NCI-H774 (cell line): ENCODE measurements around the gene ZNF831.

Experiments used
- DNase-seq: peaks from one replicate; lab custom pipeline; 2025; lab: John Stamatoyannopoulos, UW

Gene ZNF831

DNA sequence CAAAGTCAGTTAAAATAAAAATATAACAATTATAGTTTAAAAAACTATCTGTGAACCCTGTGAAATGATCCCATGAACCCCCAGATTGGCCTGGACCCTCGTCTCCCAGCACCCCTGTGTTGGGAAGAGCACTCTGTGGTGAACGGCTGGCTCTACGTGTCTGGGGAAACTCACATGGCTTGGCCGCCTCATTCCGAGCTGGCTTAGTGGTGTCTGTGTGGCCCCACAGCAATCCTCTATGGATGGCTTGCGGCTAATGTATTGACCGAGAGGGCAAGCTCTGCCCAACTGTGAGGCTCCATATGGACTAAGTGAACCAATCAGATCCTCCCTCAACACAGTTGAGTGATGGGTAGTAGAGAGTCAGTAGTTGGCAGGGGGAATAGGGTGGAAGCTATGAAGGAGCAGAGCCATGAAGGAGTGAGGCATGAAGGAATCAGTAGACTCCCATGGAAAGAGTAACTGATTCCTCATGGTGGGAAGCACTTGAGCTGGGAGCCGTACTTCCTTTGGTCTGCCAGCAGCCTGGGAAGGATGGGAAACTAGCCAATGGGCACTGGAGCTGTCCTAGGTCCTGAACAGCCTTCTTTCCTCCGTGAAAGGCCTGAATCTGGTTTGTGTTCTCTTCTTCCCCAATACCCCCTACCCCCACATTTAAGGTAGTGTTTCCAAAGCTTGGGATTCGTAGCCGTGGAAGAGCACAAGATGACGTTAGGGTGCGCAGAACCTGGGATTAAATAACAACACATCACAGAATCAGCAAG is 21.6 kb upstream of the ZNF831 start:
- no peak for DNase-seq

DNA sequence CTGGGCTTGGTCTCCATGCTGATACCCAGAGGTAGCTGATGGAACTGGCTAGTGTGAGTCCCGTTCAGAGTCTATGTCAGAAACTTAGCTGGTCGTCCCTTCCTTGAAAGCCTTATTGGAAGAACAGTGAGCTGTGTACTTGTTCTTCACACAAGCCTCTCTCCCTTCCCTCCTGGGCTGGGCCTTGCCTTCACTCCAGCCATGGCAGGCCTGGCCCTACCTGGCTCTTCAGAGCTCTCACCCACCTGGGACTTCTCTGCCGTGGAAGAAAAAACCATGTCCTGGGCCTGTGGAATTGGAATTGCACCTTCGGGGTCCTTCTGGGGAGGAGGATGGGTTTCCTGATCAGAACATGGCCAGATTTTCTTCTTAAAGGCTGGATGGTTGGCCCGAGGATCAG is 20.3 kb upstream of the ZNF831 start:
- DNase-seq = no peak

DNA sequence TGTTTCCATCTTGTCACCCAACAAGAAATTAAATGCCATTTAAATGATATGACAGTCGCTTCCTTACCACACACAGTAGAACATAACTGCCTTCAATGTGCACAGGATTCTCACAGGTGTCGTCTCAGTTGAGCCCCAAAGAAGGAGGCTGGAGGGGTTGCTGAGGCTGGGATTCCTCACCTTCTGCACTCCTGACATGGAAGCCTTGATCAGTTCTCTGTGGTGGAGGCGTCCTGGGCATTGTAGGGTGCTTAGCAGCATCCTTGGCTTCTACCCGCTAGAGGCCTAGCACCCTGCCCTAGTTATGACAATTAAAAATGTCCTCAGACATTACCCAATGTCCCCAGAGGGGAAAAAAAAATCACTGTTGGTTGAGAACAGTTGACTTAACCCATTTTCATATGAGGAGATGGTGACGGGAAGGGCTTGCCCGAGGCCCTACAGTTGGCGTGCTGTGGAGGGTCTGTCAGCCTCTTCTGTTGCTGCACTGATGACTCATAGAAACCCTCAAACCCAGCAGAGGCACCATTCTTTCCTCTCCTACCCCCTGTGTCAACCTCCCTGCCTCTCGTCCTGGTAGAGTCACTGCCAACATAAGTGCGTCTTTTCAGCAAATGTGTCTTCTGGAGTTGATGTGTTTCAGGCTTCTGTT is 19.3 kb upstream of the ZNF831 start:
- no peak for DNase-seq

DNA sequence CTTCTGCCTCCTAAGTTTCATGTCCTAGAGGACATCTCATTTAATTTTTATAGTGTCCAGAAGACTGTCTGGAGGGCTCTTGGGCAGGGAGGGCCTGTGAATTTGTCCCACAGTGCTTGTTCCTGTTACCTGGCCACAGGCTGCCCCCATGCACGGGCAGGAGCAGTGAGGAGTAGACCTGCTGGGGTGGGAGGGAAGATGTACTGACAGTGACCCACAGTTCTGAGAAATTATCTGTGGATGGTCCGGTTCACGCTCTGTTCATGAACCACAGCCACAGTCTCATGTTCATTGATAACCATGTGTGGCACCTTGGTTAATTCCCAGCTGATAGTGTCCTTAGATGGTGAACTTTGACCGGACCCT is 18.8 kb upstream of the ZNF831 start:
- no peak for DNase-seq

DNA sequence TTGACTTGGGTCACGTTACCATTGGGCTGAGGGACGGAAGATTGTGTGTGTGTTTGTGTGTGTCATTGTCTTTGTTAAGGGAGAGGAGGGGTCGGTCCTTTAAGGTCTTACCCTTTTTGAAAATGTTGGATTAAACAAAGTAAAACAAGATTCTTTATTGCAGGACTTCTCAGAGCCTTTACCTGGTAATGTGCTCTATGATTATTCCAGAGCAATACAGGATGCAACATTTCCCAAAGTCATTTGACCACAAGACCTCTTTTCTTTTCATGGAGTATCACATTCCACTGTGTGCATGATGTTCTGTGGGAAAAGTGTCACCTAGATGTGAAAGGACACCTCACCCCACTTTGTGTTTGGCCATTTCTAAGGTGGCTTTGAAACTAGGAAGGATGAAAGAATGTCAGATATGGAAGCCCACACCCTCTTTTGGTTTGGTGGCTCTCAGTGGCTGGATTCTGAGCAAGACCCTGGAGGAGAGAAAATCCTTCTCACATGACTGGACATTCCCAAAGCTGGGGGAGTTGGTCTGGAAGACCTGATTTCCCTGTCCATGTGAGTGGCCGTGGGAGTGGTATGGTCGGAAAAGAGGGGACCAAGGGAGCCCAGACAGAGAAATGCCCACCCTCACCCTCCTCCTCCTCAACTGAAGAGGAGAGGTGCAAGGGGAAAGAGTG is 18.2 kb upstream of the ZNF831 start:
- DNase-seq = no peak

DNA sequence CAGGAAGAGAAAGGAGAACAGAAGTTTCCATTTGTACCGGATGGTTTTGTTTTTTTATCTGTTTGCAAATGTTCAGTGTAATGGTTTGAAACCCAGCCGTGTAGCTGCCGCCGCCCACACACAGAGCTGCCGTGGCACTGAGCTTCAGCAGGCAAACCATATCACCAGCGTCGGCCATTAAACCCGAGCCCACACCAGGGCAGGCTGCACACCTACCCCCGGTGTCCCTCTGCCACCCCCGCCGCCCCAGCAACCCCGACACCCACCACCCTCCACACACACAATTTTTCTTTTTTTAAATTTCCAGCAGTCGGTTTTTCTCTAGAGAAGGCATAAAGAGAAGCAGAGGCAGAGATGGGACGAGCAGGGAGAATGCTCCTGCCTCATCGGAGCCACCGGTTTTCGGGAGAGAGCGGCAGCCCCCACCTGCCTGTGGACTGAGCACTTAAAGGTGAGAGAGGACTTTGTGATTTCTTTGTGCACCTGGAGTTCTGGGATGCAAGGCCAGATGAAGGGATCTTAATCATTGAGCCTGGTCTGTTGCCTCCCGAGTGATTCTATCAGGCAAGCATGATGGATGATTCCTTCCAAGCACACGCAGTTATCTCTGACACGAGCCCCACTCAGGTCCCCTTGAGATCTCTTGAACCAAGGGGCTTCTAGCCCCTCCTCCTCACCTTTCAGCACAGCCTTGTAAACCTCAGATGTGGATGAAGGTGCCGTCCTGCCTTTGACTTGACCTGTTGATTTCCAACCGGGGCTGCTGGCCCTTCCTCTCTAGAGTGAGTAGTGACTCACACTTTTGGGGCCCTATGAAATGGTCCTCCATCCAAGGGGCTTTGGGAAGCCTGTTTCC is 17.5 kb upstream of the ZNF831 start:
- DNase-seq = no peak

DNA sequence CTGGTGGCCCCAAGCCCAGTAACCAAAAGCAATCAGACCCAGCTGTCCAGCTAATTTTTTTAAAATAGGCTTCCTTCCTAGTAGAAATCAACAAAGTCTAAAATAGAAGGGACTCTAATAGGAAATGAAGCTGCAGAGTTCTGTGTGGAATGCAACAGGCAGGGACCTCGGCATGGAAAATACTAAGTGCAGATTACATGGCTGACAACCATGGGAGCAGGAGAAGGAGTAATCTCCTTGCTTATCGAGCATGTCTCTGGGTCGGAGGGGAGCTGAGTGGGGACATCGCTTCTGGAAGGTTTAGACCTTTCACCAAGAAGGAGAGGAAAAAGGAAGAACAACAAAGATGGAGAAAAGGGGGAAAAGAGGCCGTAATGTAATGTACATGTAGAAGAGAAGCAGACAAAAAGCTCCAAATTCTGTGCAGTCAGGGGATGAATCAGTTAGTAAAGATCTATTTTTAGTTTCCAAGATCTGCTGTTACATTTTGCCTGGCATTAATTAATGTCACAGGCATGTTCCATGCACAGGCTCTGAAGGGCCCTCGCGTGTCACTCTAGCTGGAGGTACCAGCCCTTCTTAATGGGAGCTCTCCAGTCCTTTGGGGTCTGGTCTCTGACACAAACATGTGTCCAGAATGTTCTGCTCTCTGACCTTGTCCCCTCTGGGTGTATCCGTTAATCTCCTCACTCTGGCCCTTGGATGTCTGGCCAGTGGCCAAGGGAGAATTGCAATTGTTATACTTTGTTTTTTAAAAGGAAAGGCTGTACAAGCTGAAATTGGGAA is 16.6 kb upstream of the ZNF831 start:
- no peak for DNase-seq

DNA sequence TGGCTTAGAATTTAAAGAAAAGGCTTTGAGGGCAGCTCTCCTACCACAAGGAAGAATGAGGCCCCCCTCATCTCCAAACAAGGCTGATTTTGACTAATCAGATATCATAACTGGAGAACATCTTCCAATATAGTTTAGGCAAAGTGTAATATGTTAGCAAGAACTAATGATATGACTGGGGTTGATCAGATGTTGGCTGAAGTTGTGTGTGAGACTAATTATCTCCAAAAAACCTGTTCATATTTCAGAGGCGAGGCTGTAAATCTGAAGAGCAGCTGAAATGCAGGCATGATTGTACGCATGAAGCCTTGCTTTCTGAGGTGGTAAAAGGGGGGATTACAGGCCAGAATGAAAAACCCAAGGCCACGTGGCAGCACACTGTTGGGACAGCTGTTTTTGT is 16.0 kb upstream of the ZNF831 start:
- no peak for DNase-seq

DNA sequence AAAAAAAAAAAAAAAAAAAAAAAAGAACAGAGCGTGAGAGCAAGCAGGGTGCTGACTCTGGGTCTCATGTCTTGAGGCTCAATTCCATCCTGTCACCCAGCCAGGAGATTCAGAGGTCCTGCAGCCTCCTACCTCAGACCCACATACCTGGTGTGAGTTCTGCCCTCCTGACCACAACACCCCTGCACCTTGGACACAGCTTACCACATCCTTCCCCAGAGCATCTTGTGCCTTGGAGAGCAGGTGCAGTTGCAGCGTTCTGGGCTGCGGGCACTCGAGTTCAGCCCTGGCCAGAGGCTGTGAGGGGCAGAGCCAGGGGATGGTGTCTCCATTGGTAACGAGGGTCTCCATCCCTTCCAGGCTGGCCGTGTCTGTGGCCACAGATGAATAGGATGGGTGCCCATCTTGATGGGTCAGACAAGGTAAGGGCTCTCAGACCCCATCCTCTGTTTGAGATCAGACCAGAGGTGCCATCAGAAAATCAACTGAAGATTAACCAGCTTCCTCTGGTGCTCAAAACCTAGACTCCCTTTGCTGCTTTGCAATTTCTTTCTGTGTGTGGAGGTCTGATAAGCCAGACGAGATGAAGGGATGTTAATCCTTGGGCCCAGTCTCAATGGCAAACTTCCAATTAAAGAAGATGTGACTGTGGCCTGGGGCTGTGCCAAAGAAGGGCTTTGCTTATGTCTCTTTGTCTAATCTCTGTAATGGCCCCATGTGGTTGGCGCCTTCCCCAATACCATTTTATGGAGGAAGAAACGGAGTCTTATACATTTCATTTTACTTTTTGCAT is 14.7 kb upstream of the ZNF831 start:
- no peak for DNase-seq

DNA sequence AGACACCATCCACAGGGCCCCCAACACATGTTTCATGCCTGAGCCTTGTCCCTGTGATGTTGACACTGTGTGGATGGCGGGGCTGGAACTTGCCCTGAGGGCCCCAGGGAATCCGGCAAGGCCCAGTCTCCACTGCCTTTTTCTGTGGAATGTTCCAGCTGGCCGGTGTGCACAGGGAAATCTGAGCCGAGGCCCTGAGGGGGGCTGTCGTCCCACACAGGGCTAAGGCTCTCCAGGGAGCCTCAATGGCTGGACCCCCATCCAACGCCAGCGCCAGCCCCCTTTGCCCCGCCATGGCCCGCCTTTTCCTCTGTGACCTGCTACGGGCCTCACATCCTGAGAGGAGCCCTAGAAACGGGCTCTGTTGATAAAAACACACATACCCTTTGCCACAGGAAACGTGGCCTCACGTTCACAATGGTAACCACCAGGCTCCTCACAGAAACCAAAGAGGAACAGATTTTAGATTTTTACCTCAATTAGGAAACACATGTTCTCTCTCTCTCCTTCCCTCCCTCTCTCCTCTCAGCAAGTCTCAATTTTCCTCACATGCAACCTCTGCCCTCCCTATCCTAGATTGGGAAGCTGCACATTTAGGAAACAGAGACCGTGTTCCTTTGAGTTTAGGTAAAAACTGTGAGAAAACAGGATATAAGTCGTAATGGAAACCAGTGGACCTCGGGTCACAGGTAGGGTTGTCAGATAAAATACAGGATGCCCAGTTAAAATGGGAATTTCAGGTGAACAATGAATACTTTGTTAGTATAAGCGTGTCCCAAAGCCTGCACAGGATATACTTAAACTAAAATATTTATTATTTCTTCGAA is 13.7 kb upstream of the ZNF831 start:
- no peak for DNase-seq

DNA sequence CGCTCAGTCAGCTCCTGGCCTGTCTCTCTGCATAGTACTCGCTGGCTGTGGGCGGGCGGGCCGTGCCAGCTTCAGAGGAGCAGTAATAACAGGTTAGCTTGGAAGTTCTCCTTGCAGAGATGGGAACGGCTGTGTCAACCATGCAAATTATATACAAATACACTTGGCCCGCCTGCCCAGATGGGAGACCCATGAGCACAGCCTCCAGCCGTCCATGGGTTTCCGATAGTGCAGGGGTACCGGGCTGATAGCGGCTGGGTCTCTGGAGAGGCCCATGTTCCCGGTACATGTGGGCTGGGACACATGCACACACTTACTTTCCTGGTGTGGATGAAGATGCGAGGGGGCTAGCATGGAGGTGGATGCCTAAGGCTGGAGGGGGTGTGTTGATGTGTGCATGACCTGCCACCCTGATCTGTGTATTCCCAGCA is 12.8 kb upstream of the ZNF831 start:
- DNase-seq = no peak

DNA sequence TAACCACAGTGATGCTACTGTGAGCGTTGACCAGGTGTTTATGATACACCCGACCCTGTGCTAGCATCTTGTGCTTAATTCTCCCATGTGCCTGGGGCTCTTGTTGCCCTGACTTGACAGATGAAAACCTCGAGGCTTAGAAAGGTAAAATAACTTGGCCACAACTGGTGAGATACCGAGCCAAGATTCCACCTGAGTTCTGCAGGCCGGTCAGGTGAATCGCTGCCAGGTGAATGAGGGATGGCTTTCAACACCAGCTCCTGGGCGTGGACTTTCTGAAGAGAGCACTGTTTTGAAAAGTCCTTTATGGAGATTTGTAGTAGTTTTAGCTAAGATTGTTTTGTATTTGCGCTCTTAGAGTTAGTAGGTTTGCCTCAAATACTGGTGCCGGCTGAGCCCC is 12.2 kb upstream of the ZNF831 start:
- DNase-seq = no peak

DNA sequence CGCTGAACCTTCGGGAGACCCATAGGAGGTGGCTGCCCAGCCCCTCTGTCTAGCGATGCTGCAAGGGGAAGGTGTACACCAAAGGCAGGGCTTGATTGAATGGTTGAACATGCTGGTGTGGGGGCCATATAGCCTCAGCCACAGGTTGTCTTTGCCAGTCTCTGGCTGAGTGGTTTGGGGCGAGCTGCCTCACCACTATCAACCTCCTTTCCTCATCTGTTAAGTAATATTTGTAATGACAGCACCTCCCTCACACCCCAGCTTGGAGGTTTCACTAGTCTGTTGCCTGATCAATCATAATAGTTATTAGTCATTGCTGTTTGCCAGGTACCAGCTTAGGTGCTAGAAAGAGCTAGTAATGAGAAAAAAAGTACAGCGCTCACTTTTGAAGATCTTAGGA is 11.8 kb upstream of the ZNF831 start:
- no peak for DNase-seq

DNA sequence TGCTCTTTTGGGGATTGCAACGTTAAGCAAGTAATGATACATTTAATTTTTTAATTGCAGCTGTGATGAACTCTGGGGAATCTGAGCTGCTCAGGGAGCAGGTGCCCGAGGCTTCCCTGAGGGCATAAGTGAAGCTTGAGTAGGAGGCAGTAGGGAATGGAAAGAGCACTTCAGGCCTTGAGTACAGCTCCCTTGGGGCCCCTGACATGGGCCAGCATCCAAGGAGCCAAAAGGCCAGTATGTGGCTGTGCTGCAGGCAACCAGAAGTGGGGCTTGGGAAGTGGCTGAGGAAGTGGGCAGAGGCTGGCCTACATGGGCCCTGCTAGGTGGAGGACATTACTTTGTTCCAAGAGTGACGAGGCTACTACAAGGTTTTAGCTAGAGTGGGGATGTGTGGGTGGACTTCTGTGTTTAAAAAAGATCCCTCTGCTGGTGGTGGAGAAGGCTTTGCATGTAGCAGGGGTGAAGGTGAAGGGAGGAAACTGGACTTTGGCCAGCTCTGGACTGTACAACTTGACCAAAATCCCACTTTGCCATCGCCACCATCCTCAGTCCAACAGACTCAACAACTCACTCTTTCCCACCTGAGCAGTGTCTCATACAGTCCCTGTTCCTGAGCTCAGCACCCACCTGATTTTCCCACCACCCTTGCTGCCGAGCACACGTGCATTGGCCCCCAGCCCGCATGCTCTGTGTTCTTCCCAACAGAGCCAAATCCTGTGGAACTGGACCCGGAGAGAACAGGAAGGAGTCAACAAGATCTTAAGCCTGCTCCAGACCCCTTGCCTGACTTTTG is 10.9 kb upstream of the ZNF831 start:
- DNase-seq = no peak

DNA sequence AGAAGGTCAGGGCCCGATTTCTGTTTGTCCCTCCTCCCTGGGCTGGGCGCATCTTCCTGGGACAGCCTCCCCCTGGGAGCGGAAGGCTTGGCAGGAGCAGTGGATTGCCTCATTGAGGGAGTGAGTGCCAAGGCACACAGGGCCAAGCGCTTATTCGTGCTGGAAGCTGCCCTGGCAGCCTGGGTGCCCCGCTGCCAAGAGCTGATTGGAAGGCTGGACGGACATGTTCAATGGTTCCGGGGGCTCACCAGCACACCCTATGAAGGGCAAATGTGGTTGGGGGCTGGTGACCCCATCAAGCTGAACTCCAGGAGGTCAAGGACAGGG is 10.3 kb upstream of the ZNF831 start:
- DNase-seq = no peak

DNA sequence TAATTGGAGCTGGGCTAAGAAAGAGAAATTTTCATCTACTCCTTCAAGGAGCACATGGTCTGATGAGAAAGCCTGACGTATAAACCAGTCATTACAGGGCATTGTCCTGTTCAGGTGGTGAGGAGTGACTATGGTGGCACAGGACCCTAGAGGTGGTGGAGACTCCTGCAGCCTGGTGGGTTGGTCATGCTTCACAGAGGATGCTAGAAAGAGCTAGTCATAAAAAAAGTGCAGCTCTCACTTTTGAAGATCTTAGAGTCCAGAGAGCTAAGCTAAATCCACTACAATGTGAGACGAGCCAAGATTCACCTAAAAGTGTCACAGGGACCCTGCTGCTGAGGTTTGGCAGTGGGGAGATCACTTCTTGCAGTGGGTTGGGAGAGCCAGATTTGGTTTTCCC is 9.8 kb upstream of the ZNF831 start:
- DNase-seq = no peak

DNA sequence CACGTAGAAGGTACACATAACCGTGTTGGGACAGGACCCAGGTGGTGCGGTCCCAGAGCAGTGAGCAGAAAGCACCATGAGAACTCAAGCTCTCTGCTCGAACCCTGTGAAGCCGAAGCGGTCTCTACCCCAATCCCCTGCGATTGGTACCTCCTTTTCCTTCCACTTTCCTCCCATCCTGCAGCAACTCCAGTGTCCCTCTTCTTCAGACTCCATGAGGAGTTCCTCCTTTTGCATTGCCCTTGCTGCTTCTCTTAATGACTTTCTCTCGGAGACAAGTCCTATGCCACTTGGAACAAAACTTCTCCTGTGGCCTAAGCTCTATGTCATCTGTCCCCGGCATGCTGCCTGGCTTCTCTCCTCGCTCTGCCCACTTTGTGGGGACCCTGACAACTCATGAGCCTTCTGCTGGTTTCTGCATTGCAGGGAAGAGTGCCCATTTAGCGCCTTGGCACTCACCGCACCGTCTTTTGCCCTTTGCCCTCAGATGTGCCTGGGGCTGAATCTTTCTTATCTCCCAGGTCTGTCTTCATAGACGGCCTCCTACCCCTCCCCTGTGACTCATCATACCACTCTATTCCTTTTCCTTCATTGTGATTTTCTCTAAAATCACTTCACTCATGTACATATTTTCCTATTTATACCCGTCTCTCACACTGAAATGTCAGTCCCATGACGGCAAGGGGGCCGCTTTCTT is 9.2 kb upstream of the ZNF831 start:
- no peak for DNase-seq

DNA sequence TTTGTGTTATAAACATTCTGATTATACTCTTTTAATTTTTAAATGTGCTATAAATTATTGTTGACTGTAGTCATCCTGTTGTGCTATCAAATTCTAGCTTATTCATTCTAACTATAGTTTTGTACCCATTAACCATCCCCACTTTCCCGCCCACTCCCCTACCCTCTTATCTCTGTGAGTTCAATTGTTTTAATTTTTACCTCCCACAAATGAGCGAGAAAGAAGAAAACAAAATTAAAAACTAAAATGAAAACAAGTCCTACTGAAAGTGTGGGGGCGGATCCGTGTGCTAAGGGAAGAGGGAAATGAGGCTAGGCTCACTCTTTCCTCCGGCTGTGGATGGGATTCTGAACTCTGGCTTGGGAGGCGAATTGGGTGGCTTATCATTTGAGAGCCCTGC is 6.6 kb upstream of the ZNF831 start:
- DNase-seq = no peak

DNA sequence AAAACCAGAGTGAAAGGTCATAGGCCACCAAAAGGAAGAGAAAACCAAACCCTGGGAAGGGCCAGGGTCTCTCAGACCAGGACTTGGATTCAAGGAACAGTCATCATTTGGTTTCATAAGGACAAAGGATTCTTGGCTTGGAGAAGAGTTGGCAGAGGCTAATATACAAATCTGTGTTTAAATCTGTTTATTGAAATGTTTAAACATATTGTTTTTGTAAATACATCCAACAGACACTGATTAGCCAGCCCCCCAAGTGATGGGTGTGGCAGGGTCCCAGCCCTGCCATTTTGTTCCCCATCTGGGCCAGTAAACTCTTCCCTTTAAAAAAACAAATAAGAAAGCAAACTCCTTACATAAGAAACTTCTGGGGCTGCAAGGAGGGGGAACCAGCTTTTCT is 6.1 kb upstream of the ZNF831 start:
- no peak for DNase-seq
